Thyroid gland (tissue), 4 donors: Measurements from ENCODE around the gene UBALD2.

ENCODE experiments used
- POLR2A ChIP-seq, 2 donors: fragments of 450-650 bp; IDR thresholded peaks; one replicate each; pipeline ENCODE4 v1.6.1; 2017; ENCODE audit warnings: antibody characterized with exemption in 2 of 2, mild to moderate bottlenecking in 2 of 2, moderate library complexity in 1 of 2
- TF ChIP-seq, protein P1 (sequence below), 6 experiments: fragments of 200-600 bp in 3 of 6; fragments of 450-650 bp in 3 of 6; sonication (generic) in 3 of 6; IDR thresholded peaks; one replicate each; pipeline ENCODE4 v1.5.1; 2016 to 2019; ENCODE audit warnings: antibody characterized with exemption in 6 of 6, mild to moderate bottlenecking in 2 of 6, inconsistent platforms in 1 of 6, moderate library complexity in 1 of 6

DNA sequence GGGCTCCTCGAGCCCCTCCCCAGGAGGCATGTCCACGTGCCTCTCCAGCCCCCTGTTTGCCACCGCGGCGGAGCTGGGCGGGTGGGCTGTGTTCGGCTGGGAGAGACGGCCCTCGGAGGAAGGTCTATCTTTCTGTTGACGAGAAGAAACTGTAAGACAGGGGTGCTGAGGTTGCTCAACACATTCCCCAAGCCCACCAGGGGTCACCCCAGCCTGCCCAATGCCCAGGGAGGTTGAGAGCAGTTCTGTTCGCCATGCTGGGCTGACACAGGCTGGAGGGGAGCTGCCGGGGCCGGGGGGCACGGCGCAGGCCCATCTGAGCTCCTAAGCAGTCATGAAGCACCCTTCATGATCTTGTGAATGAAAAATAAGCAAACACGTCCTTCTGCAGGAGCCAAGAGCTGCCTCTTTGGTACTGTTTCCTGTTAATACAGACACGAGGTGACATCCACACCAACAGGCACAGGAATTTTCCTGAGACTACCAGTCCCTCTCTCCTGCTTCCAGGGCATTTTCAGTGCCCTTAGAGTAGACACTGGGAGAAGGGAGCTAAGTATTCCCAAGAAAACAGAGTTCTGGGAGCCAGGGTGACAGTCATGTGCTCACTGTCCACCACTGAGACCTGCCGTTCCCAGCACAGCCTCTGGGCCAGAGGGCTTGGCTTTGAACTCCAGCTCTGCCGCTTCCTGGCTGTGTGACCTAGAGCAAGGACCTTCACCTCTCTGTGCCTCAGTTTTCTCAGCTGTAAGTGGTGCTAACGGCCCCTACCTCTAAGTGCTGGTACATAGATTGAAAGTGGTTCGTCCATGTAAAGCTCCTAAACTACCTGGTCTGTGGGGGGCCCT, 9.2 kb downstream of the UBALD2 start:
- TF ChIP-seq POLR2A (IDR thresholded peaks at IDR 0.05): no peak
- TF ChIP-seq, protein P1, sequence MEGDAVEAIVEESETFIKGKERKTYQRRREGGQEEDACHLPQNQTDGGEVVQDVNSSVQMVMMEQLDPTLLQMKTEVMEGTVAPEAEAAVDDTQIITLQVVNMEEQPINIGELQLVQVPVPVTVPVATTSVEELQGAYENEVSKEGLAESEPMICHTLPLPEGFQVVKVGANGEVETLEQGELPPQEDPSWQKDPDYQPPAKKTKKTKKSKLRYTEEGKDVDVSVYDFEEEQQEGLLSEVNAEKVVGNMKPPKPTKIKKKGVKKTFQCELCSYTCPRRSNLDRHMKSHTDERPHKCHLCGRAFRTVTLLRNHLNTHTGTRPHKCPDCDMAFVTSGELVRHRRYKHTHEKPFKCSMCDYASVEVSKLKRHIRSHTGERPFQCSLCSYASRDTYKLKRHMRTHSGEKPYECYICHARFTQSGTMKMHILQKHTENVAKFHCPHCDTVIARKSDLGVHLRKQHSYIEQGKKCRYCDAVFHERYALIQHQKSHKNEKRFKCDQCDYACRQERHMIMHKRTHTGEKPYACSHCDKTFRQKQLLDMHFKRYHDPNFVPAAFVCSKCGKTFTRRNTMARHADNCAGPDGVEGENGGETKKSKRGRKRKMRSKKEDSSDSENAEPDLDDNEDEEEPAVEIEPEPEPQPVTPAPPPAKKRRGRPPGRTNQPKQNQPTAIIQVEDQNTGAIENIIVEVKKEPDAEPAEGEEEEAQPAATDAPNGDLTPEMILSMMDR (IDR thresholded peaks at IDR 0.05): no peak
